Activated T-cell treated with anti-CD3 and anti-CD28 coated beads for 1 hour (primary cell): ENCODE data around the gene CUEDC1.

Experiments
- DNase-seq: peaks from one replicate; pipeline ENCODE4 v3.0.0-alpha.2; 2020; ENCODE audit warnings: low read depth

The CUEDC1 gene

GRCh38 chr17:57957886-57958285, 2.7 kb upstream of the CUEDC1 start:
- DNase-seq: no peak

DNA sequence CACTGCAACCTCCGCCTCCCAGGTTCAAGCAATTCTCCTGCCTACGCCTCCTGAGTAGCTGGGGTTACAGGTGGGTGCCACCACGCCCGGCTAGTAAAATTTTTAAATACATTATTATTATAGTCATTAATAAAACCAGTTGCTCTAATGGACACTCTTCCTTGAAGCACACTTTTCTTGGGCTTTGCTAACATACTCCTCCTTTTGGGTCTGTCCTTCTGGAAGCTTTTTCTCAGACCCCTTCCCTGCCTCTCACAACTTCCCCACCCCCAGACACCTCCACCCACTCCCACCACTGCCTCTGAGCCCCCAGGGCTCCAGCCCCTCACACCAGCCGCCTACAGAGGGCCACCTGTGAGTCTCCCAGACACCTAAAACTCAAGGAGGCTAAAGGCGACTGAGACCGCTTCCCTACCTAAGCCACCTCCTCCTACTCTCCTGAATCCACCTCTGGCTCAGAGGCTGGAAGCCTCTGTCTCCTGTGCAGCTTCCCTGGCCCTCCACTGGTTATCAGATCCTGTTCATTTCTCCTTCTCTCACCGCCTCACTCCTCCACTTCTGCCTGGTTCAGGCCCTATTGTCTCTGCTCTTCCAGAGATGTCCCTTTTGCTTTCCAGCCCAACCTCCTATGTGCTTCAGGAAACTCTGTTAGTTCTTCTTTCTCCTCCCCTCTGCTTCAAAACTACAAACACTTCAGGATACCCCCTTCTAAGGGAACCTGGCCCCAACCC, 2.1 kb upstream of the CUEDC1 start:
- no peak for DNase-seq

- peak; percentile 12 for DNase-seq
These were observed 1.3 kb upstream of the CUEDC1 start for GRCh38 chr17:57956291-57957119.

DNA sequence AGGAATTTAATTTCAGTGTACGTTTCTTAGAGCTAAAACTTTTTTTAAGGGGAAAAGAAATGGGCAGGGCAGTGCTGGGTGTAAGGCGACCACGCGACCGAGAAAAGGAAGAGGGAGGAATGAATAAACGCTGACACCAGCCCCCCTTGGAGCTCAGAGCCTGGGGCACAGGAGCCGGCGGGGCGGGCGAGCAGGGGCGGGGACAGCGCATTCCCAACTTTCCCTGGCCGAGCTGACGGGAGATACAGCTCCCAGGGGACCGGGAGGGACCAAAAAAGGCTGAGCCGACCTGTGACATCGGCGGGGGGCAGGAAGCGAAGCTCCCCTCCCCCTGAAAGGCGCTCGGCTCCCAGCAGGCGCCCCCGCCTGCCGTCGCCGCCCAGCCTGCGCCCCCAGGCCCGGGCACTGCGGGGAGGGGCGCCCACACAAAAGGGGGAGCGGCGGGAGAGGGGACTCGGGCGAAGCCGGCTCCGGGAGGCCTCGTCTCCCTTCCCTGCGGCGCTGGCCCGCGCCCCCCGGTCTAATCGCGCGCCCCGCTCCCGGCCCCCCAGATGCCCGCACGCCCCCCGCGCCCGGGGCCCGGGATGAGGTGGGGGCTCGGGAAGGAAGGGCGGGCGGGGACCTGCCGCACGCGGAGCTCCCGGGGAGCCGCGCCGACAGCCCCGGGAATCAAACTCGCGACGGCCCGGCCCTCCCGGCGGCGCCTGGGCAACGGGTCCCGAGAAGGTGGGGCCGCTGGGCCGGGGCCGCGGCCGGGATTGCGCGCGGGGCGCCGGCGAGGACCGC, 622 bp downstream of the CUEDC1 start:
- DNase-seq: no peak

- DNase-seq: no peak
These were observed 1.4 kb downstream of the CUEDC1 start for GRCh38 chr17:57953705-57954396.

DNA sequence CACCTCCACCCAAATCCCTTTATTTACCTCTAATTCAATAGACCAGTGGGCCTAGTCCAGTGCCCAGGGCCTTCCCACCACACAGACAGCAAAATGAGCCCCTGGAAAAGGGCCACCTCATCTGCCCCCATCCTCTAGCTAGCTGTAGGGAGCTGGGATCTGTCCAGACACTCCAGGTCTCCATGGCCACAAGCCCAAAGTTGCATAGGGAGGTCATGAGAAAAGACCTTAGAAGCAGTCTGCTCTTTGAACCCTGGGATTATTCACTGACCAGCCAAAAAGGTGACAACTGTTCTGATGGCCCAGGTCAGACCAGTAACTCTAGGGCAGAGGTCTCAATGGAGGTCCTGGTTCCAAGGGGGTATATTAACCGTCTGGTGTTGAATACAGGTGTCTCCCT, 2.0 kb downstream of the CUEDC1 start:
- DNase-seq: no peak

- DNase-seq: no peak
These were observed 5.6 kb downstream of the CUEDC1 start for GRCh38 chr17:57949649-57950048.

DNA sequence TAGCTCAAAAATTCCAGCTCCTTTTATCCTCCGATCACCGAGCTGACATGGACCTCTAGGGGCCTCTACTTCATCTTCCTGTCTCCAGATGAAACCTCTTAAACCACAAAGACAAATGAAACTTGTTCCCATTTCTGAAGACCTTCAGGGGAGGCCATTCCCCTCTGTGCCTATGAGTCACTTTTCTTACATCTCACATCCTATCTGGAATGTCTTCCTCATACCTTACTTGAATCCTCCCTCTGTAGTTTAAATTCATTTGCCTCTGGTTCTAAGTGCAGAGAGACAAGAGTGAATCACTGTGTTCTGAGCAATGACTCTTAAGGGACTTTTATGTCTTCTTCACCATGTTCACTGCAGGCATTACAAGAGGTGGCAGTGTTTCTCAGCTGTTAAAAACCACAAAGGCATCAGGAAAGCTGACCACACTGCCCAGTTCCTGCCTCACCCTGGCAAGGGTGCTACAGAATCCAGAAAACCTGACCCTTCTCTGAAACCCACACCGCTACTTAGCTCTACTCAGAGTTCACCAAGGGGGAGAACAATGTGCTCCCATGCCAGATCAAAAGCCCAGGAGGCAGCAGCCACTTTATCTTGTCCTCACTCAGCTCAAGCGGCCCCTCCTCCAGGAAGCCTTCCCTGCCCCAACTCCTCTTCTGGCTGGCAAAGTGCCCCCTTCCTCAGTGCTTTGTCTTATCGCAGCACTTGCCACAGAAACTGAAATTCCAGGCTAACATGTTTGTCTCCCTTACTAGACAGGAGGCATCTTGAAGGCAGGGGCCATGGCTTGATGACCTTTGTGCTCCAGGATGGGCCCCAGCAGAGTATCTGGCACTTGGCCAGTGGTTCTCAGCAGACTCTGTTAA, 6.4 kb downstream of the CUEDC1 start:
- no peak for DNase-seq

- DNase-seq: no peak
These were observed 7.0 kb downstream of the CUEDC1 start for GRCh38 chr17:57948169-57948554.

- no peak for DNase-seq
These were observed 7.8 kb downstream of the CUEDC1 start for GRCh38 chr17:57947369-57947768.

DNA sequence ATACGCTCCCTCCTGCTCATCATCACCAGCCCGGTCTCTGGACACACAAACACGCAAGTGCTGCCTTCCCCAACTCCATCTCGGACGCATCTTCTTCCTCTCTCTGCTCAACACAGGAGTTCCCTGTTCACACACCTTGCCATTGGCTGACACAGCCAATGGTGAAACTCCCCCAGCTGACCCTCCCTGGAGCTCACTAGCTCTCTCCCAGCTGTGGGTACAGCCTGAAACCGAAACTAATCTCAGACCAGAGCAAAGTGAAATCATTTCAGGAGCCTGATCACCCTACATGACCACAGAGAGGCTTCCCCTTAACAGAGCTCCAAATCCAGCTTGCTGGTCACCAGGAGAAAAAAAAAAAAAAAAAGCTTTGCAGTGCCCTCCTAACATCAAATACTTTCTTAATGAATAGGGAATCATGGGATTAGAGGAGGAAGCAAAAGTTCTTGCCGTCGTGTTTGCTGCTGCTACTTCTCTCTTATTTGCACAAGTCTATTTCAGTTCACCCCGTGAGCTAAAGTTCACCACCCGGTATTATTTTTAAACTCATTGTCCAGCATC, 8.3 kb downstream of the CUEDC1 start:
- DNase-seq: no peak

DNA sequence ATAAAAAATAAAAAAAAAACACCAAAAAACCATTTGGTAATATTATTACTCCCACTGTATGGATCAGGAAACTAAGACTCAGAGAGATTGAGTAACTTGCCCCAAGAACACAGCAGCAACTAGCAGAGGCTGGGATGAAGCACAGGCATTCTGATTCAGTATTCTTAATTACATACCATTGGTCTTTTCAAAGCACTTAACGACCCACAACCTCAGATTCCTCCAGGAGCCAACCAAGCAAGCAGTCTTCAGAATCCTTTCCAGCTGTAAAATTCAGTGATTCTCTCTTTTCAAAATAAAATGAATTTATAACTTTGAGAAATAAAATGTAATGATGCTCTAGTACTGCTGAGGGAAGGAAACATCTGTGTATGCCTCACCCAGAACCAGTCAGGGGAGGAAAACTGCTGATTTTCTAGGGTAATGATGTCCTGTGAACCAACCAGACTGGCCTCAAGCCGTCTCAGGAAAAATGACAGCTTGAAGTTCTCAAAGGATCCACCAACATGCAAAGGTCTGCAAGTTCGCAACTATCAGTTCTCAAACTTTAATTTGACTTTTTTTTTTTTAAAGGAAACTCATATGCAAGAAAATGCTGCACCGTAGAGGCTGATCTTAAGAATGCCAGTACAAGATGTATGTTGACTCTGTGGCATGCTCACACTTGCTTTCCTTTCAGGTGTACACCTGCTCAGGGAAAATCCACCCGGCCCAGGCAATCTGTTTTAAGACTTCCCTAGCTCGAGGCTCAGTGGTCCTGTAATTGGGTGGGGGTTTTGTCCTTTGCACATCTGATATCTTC, 9.0 kb downstream of the CUEDC1 start:
- DNase-seq: no peak

DNA sequence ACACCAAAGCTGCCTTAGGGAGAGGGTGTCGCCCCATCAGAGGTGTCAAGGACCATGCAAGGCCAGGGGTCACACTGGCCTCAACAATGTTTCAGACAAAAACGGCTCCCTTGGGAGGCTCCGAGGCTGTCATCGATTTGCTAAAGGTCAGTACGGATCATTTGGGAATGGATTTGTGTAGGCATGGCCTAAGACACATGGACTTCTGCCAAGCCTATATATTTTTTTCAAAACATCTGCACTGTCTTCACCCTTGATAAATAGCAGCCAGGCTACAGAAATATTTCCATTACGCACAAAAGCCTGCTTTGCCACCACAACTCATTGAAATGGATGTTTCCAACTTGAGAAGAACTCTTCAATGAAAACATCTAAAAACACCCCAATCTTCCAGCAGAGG, 10.3 kb downstream of the CUEDC1 start:
- DNase-seq: no peak

GRCh38 chr17:57943645-57944044, 11.6 kb downstream of the CUEDC1 start:
- DNase-seq: no peak

DNA sequence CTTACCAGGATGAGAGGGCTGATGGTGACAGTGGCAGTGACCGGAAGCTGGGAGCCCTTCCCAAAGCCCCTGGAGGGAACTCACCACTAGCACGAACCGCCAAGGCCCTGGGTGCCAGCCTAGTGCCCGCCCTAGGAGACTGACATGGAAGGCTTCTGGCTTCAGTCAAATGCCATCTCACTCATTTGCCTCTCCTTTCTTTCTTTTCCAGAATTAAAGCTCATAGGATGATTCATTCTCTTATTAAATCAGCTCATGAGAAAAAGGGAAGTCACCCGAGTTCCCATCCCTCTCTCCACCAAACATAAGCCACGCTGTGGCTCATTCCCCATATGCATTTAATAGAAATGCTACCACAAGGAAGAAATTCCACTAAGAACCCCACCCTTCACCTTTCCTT, 12.1 kb downstream of the CUEDC1 start:
- no peak for DNase-seq

GRCh38 chr17:57941384-57942370, 13.5 kb downstream of the CUEDC1 start:
- no peak for DNase-seq

- no peak for DNase-seq
These were observed 14.4 kb downstream of the CUEDC1 start for GRCh38 chr17:57940653-57941329.

DNA sequence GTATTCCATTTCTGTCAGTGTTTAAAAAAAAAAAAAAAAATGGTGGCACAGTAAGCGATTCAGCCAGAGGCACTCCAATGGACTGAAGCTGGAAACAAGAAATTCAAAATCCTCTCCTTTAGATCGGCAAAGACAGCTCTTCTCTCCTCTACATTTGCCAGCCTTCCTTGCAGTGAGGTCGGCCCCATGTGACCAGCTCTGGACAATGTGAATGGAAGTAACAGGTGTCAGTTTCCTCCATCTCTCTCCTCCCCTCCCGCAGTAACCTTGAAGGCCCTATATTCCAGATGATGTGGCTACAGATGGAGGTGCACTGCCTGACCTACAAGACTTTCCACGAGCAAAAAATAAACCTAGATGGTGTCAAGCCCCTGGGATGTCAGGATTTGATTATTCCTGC, 15.0 kb downstream of the CUEDC1 start:
- no peak for DNase-seq
